Activated CD8-positive, alpha-beta T cell treated with anti-CD3 and anti-CD28 coated beads for 36 hours (primary cell): ENCODE data around the gene DDX42. TPM values are rescaled to one million over a fixed set of nuclear protein-coding genes. Genes with fewer than 3 reads are reported as not detected.

Source experiments
- ATAC-seq: fragments of 200-7000 bp; cut with Tn5 transposase; one replicate; pipeline ENCODE4 v1.10.0; 2021; ENCODE audit warnings: mild to moderate bottlenecking, moderate library complexity
- CTCF ChIA-PET: fragments of 350-600 bp; sonication (Branson Sonifier 250); formaldehyde crosslinking; loops from one replicate; lab custom pipeline; 2021; ENCODE audit warnings: antibody characterized with exemption; lab: Charles Lee
- POLR2A ChIA-PET: fragments of 350-600 bp; sonication (Branson Sonifier 250); formaldehyde crosslinking; loops from one replicate; lab custom pipeline; 2021; ENCODE audit warnings: antibody characterized with exemption; lab: Charles Lee
- DNase-seq: peaks from one replicate; pipeline ENCODE4 v3.0.0-alpha.2; 2020
- H3K27ac Mint-ChIP-seq: one replicate; pipeline ENCODE4 v1.8.0; 2021; ENCODE audit warnings: mild to moderate bottlenecking, mixed read lengths
- H3K27me3 Mint-ChIP-seq: one replicate; pipeline ENCODE4 v1.8.0; 2021; ENCODE audit warnings: mixed read lengths
- H3K36me3 Mint-ChIP-seq: one replicate; pipeline ENCODE4 v1.8.0; 2021; ENCODE audit warnings: low read depth, mixed read lengths
- H3K4me1 Mint-ChIP-seq: one replicate; pipeline ENCODE4 v1.8.0; 2021; ENCODE audit warnings: low read depth, mixed read lengths
- H3K4me3 Mint-ChIP-seq: one replicate; pipeline ENCODE4 v1.8.0; 2021; ENCODE audit warnings: mild to moderate bottlenecking, moderate library complexity, mixed read lengths
- H3K9me3 Mint-ChIP-seq: one replicate; pipeline ENCODE4 v1.8.0; 2021; ENCODE audit warnings: mixed read lengths
- intact Hi-C: fragments of 100-400 bp; cut with micrococcal nuclease; formaldehyde crosslinking; loops from one replicate; pipeline ENCODE4 v1.10.0; 2022
- total RNA-seq, 2 experiments: library from RNA; stranded (reverse); gene quantifications; one replicate each; pipeline ENCODE4 v1.2.3, GENCODE V29; 2021
- TF ChIP-seq, protein P1 (sequence below): fragments of 200-600 bp; IDR thresholded peaks from one replicate; pipeline ENCODE4 v1.8.0; 2022; ENCODE audit warnings: antibody characterized with exemption, mild to moderate bottlenecking

The DDX42 gene
- total RNA-seq, 2 experiments from 2014 or later, result 91.9 to 96.0 TPM

DNA sequence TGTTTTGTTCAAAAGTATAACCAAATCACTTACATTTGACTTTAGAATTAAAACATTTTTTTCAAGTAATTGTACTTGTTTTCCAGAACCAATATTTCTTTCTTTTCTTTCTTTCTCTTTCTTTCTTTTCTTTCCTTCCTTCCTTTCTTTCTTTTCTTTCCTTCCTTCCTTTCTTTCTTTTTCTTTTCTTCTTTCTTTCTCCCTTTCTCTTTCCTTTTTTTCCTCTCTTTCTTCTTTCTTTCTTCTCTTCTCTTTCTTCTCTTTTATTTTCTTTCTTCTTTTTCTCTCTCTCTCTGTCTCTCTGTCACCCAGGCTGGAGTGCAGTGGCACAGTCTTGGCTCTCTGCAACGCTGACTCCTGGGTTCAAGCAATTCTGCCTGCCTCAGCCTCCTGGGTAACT, 26.8 kb downstream of the DDX42 start:
- no peak for DNase-seq
- ChIA-PET CTCF (interaction anchor here (1.5 to 2.2 kb wide), 2 partner anchors 10 to 26 kb away, joined by 5 to 6 read pairs; partner anchors contain the start of genes CCDC47 and DDX42), POLR2A (interaction anchor here (1.4 kb wide), 1 partner anchor 27 kb away, joined by 3 read pairs; the partner anchor contains the start of gene DDX42)
- ATAC-seq, result no peak
- H3K36me3 Mint-ChIP-seq, result peaks cover 46% of the 10 kb centered on the region
- intact Hi-C loops, result no loop called here
- H3K27ac Mint-ChIP-seq, result no peak overlapping the region
- no peaks in the 10 kb centered on the region for H3K27me3 Mint-ChIP-seq
- H3K4me3 Mint-ChIP-seq, result no peak overlapping the region
- no peaks in the 10 kb centered on the region for H3K9me3 Mint-ChIP-seq
- TF ChIP-seq, protein P1, sequence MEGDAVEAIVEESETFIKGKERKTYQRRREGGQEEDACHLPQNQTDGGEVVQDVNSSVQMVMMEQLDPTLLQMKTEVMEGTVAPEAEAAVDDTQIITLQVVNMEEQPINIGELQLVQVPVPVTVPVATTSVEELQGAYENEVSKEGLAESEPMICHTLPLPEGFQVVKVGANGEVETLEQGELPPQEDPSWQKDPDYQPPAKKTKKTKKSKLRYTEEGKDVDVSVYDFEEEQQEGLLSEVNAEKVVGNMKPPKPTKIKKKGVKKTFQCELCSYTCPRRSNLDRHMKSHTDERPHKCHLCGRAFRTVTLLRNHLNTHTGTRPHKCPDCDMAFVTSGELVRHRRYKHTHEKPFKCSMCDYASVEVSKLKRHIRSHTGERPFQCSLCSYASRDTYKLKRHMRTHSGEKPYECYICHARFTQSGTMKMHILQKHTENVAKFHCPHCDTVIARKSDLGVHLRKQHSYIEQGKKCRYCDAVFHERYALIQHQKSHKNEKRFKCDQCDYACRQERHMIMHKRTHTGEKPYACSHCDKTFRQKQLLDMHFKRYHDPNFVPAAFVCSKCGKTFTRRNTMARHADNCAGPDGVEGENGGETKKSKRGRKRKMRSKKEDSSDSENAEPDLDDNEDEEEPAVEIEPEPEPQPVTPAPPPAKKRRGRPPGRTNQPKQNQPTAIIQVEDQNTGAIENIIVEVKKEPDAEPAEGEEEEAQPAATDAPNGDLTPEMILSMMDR, result no peak
- peaks cover 1% of the 10 kb centered on the region for H3K4me1 Mint-ChIP-seq

DNA sequence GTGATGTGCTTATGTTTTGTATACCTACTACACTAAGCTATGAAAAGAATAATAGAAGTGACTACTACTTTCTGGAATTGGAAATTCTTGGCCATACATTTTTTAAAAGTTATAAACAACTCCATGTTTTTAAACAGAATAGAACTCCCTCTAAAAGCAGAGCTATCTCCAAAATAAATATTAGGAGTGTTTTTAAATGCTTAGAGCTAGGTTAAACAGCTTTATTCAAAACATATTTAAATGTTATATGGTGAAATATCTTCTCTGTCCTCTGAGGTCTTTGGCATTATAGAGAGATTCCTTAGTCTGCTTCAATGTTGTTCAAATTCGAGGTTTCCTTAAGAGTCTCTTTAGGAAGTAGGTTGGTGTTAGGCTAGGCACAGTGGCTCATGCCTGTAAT, 30.4 kb downstream of the DDX42 start:
- ATAC-seq (no peak), DNase-seq (no peak)
- Mint-ChIP-seq H3K4me1 (peaks cover 15% of the 10 kb centered on the region), H3K27me3 (no peaks in the 10 kb centered on the region), H3K36me3 (peaks cover 56% of the 10 kb centered on the region), H3K9me3 (no peaks in the 10 kb centered on the region), H3K27ac (peak overlapping the region; percentile 14), H3K4me3 (no peak overlapping the region)
- ChIA-PET CTCF (interaction anchor here (0.7 to 1.8 kb wide), 6 partner anchors 12 to 77 kb away, joined by 3 to 6 read pairs (median 4); no protein-coding TSS in a partner anchor), POLR2A (interaction anchor here (1.4 to 1.7 kb wide), 3 partner anchors 17 to 34 kb away, joined by 3 to 5 read pairs (median 3); partner anchors contain the start of gene PSMC5)
- TF ChIP-seq, protein P1, result no peak
- intact Hi-C loops, result no loop called here

DNA sequence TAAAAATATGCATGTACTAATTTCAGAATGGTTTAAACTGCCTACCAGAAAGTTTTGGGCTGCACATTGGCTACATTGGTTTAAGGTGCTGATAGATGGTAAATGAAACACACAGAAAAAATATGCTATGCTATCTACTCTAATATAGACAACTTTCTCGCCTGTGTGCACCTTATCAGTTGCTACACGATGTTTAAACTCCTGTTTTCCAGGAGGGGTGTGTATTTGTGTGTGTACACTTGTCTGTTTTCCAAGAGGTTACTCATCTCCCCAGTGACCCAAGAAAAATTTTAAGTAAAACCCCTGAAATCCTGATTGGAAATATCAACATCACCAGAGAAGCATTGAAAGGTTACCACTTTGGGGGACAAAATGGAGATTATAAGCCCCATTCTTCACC, 31.6 kb downstream of the DDX42 start:
- ATAC-seq, result no peak
- H3K36me3 Mint-ChIP-seq, result peaks cover 53% of the 10 kb centered on the region
- H3K27me3 Mint-ChIP-seq, result no peaks in the 10 kb centered on the region
- intact Hi-C loops, result no loop called here
- peaks cover 15% of the 10 kb centered on the region for H3K4me1 Mint-ChIP-seq
- peak overlapping the region; percentile 48 for H3K27ac Mint-ChIP-seq
- no peaks in the 10 kb centered on the region for H3K9me3 Mint-ChIP-seq
- ChIA-PET CTCF (no interaction called here), POLR2A (interaction anchor here (1.7 kb wide), 1 partner anchor 15 kb away, joined by 5 read pairs; no protein-coding TSS in a partner anchor)
- TF ChIP-seq, protein P1, result no peak
- DNase-seq, result no peak
- no peak overlapping the region for H3K4me3 Mint-ChIP-seq

DNA sequence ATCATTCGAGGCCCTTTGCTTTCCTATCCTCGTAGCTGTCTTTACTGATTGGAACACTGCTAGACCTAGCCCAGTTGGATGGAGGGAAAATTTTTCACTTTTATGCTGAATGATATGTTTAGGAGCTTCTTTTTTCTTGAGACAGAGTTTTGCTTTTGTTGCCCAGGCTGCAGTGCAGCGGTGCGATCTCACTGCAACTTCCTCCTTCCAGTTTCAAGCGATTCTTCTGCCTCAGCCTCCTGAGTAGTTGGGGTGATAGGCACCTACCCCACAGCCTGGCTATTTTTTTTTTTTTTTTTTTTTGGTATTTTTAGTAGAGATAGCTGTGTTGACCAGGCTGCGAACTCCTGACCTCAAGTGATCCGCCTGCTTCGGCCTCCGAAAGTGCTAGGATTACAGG, 36.0 kb downstream of the DDX42 start:
- Mint-ChIP-seq H3K9me3 (no peaks in the 10 kb centered on the region), H3K27ac (no peak overlapping the region), H3K4me1 (peaks cover 15% of the 10 kb centered on the region), H3K27me3 (no peaks in the 10 kb centered on the region), H3K36me3 (peaks cover 69% of the 10 kb centered on the region), H3K4me3 (no peak overlapping the region)
- no peak for ATAC-seq
- intact Hi-C loops, result no loop called here
- ChIA-PET POLR2A (interaction anchor here (1.2 to 3.7 kb wide), 5 partner anchors 10 to 37 kb away, joined by 3 to 21 read pairs (median 9); partner anchors contain the start of genes CCDC47 and DDX42), CTCF (interaction anchor here (0.6 kb wide), 1 partner anchor 74 kb away, joined by 3 read pairs; no protein-coding TSS in a partner anchor)
- TF ChIP-seq, protein P1, result no peak
- DNase-seq, result no peak

DNA sequence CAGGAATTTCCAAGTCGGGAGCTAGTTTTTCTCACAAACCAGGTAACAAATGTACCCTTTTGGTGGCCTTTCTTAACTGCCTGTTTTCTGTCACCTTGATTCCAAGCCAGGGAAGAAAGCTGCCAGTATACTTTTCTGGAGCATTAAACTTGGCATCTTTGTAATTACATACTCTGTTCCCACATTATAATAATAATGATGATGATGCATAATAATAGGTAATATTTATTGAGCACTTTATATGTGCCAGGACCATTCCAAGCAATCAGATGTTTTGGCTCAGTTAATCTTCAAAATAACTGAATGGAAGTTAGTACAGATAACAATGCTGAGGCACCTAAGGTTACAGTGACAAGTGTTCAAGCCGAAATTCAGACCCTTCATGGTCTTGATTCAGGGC, 42.2 kb downstream of the DDX42 start:
- intact Hi-C loops, result no loop called here
- peaks cover 5% of the 10 kb centered on the region for H3K4me1 Mint-ChIP-seq
- ATAC-seq, result no peak
- no peaks in the 10 kb centered on the region for H3K27me3 Mint-ChIP-seq
- no peak for DNase-seq
- H3K36me3 Mint-ChIP-seq, result peaks cover 81% of the 10 kb centered on the region
- TF ChIP-seq, protein P1, result no peak
- CTCF ChIA-PET, result interaction anchor here (1.1 to 2.5 kb wide), 3 partner anchors 12 to 134 kb away, joined by 3 to 6 read pairs (median 3); no protein-coding TSS in a partner anchor
- no peak overlapping the region for H3K4me3 Mint-ChIP-seq
- no peaks in the 10 kb centered on the region for H3K9me3 Mint-ChIP-seq
- H3K27ac Mint-ChIP-seq, result no peak overlapping the region
- POLR2A ChIA-PET, result interaction anchor here (0.9 to 1.5 kb wide), 2 partner anchors 10 to 15 kb away, joined by 4 to 7 read pairs; partner anchors contain the start of gene PSMC5
